Adrenal gland (tissue), 12 donors: ENCODE data around the gene SH2D2A. TPM values are rescaled to one million over a fixed set of nuclear protein-coding genes. Genes with fewer than 3 reads are reported as not detected.

Experiments used
- DNase-seq, 7 donors: peaks; one replicate each; pipeline ENCODE4 v3.0.0-alpha.2; 2019 to 2020
- H3K27ac ChIP-seq, 5 donors: fragments of 200-600 bp; sonication (generic) in 4 of 5; 1 replicate in 3 of 5; 2 replicates in 2 of 5; pipeline versions ENCODE4 v1.5.1 to v1.8.0; 2016 to 2020; ENCODE audit warnings: mild to moderate bottlenecking in 1 of 5
- H3K27me3 ChIP-seq: fragments of 200-600 bp; 2 replicates; pipeline ENCODE4 v1.8.0; 2021
- H3K36me3 ChIP-seq, 2 donors: fragments of 200-600 bp; replicated peaks in 1 of 2; 1 replicate in 1 of 2; 2 replicates in 1 of 2; pipeline versions ENCODE4 v1.5.1 to v1.8.0; 2018 to 2022
- H3K4me1 ChIP-seq, 2 donors: fragments of 200-600 bp; replicated peaks in 1 of 2; 1 replicate in 1 of 2; 2 replicates in 1 of 2; pipeline versions ENCODE4 v1.5.1 to v1.8.0; 2018 to 2021
- H3K4me3 ChIP-seq, 4 donors: fragments of 200-600 bp; sonication (generic) in 3 of 4; one replicate each; pipeline ENCODE4 v1.5.1; 2016 to 2018
- H3K9me3 ChIP-seq, 3 donors: fragments of 200-600 bp; sonication (generic) in 1 of 3; replicated peaks in 1 of 3; 1 replicate in 2 of 3; 2 replicates in 1 of 3; pipeline versions ENCODE4 v1.5.1 to v1.8.0; 2016 to 2021
- CTCF ChIP-seq, 6 experiments: fragments of 450-650 bp in 4 of 6; fragments of 200-600 bp in 2 of 6; sonication (generic) in 1 of 6; IDR thresholded peaks; 1 replicate in 5 of 6; 2 replicates in 1 of 6; pipeline versions ENCODE4 v1.5.1 to v1.8.0; 2016 to 2021; ENCODE audit warnings: antibody characterized with exemption in 6 of 6, mild to moderate bottlenecking in 2 of 6, moderate library complexity in 1 of 6
- POLR2A ChIP-seq, 2 donors: fragments of 450-650 bp; IDR thresholded peaks; one replicate each; pipeline ENCODE4 v1.6.1; 2017; ENCODE audit warnings: antibody characterized with exemption in 2 of 2, mild to moderate bottlenecking in 2 of 2, moderate library complexity in 1 of 2
- WGBS, 4 donors: extraction: QIAGEN DNeasy Blood & Tissue Kit in 2 of 4; methylation state at CpG; one replicate each; pipeline versions ENCODE4 v1.1.5 to v1.1.7; 2013 to 2017; 5-methylcytosine and 5-hydroxymethylcytosine counted together
- intact Hi-C, 2 donors: fragments of 100-400 bp; cut with DNase I; formaldehyde crosslinking; loops; one replicate each; pipeline versions ENCODE4 v1.14.1 to v1.15.0; 2022 to 2023
- polyA plus RNA-seq, 3 donors: library from polyadenylated mRNA; stranded (reverse); fragments of 200-250 nt in 2 of 3; fragments of 350-450 nt in 1 of 3; fragmentation: Illumina TruSeq in 1 of 3; extraction: RNeasy Lipid Tissue Mini Kit (QIAGEN cat#74804) in 1 of 3; gene quantifications; one replicate each; pipeline ENCODE4 v1.2.3, GENCODE V29; 2013 to 2014
- total RNA-seq, 9 donors: library from RNA; depleted of rRNA in 4 of 9; stranded (reverse); fragments of >200 nt in 4 of 9; fragments of 120-200 nt in 1 of 9; fragmentation: NEBNext Ultra II Directional in 1 of 9; extraction: Animal tissue kit (Norgen Biotek cat#: 25700) in 1 of 9; gene quantifications; one replicate each; pipeline versions ENCODE4 v1.1.0 to v1.2.4, GENCODE V29; 2013 to 2023
- donor health status: healthy with polysubstance abuse.
- donor health status: Bipolar disorder and iron deficiency.
- donor health status: DM: yes; HTN: yes; CAD: no.
- donor health status: DM: no; HTN: no; CAD: no.
- donor health status: DM: no; HTN: no; CAD: no.
- donor health status: DM: yes; HTN: yes; CAD: no.

Gene SH2D2A
- total and polyA plus RNA-seq, 12 donors, result 0.11 to 4.8 (median 2.1) TPM; not detected in 1

GRCh38 chr1:156844638-156845037, 28.0 kb upstream of the SH2D2A start:
- no peaks in the 10 kb centered on the region for H3K9me3 ChIP-seq
- TF ChIP-seq POLR2A (IDR thresholded peaks at IDR 0.05) (no peak), CTCF (IDR thresholded peaks at IDR 0.05) (no peak)
- peaks cover 0 to 3% of the 10 kb centered on the region in 2 donors for H3K4me1 ChIP-seq
- no peak overlapping the region for H3K27ac ChIP-seq
- H3K27me3 ChIP-seq, result peaks cover 36% of the 10 kb centered on the region
- H3K4me3 ChIP-seq, result no peak overlapping the region
- no peaks in the 10 kb centered on the region for H3K36me3 ChIP-seq
- 10 to 25% (median 20%) methylated on average over 2 to 14 of the region's 14 CpGs for WGBS, 4 donors
- DNase-seq, result no peak
- intact Hi-C loops, result loop anchor here in 1 of 2 donors (5.0 kb wide), 1 partner anchor 43 kb away; no protein-coding TSS in a partner anchor

- Histone ChIP-seq H3K27me3 (peaks cover 35% of the 10 kb centered on the region), H3K9me3 (no peaks in the 10 kb centered on the region), H3K4me3 (no peak overlapping the region), H3K36me3 (no peaks in the 10 kb centered on the region), H3K4me1 (peaks cover 0 to 3% of the 10 kb centered on the region in 2 donors), H3K27ac (no peak overlapping the region)
- intact Hi-C loops, result loop anchor here in 1 of 2 donors (5.0 kb wide), 1 partner anchor 43 kb away; no protein-coding TSS in a partner anchor
- no peak for DNase-seq
- 37 to 56% (median 44%) methylated on average over 5 to 6 of the region's 6 CpGs for WGBS, 4 donors
- no peak for TF ChIP-seq CTCF (IDR thresholded peaks at IDR 0.05)
- no peak for TF ChIP-seq POLR2A (IDR thresholded peaks at IDR 0.05)
Observed at GRCh38 chr1:156844102-156844501, 27.5 kb upstream of the SH2D2A start.

- no peak overlapping the region for H3K27ac ChIP-seq
- peaks cover 0 to 3% of the 10 kb centered on the region in 2 donors for H3K4me1 ChIP-seq
- DNase-seq, result no peak
- no peaks in the 10 kb centered on the region for H3K9me3 ChIP-seq
- no peaks in the 10 kb centered on the region for H3K36me3 ChIP-seq
- H3K27me3 ChIP-seq, result peaks cover 29% of the 10 kb centered on the region
- no peak for TF ChIP-seq CTCF (IDR thresholded peaks at IDR 0.05)
- no peak for TF ChIP-seq POLR2A (IDR thresholded peaks at IDR 0.05)
- WGBS, 4 donors, result 69 to 82% (median 77%) methylated on average over 9 of the region's 9 CpGs
- H3K4me3 ChIP-seq, result no peak overlapping the region
- intact Hi-C loops, result loop anchor here in 1 of 2 donors (5.0 kb wide), 1 partner anchor 45 kb away; no protein-coding TSS in a partner anchor
Observed at GRCh38 chr1:156842618-156843300, 26.1 kb upstream of the SH2D2A start.

- no peaks in the 10 kb centered on the region for H3K9me3 ChIP-seq
- 79 to 84% (median 81%) methylated on average over 15 to 16 of the region's 16 CpGs for WGBS, 4 donors
- intact Hi-C loops, result loop anchor here in 1 of 2 donors (5.0 kb wide), 1 partner anchor 46 kb away; no protein-coding TSS in a partner anchor
- peaks cover 29% of the 10 kb centered on the region for H3K27me3 ChIP-seq
- H3K27ac ChIP-seq, result no peak overlapping the region
- peaks cover 0 to 3% of the 10 kb centered on the region in 2 donors for H3K4me1 ChIP-seq
- no peak for DNase-seq
- no peaks in the 10 kb centered on the region for H3K36me3 ChIP-seq
- H3K4me3 ChIP-seq, result no peak overlapping the region
- no peak for TF ChIP-seq CTCF (IDR thresholded peaks at IDR 0.05)
- TF ChIP-seq POLR2A (IDR thresholded peaks at IDR 0.05), result no peak
Observed at GRCh38 chr1:156841295-156841855, 24.7 kb upstream of the SH2D2A start.
